OCI-LY3 (cell line): ENCODE results near the gene ECE2.

Source experiments
- H2AFZ ChIP-seq: fragments of 200-600, 300-600 bp; shearing (Covaris generic); 2 replicates; pipeline ENCODE4 v1.6.0; 2014; ENCODE audit warnings: antibody characterized with exemption, low read depth, low read length
- H3K27ac ChIP-seq: fragments of 200-600, 300-600 bp; sonication (generic); 2 replicates; pipeline ENCODE4 v1.5.1; 2014; ENCODE audit warnings: mild to moderate bottlenecking, low read length, moderate library complexity, mixed read lengths
- H3K27me3 ChIP-seq: fragments of 200-600, 300-600 bp; sonication (generic); 2 replicates; pipeline ENCODE4 v1.6.1; 2014; ENCODE audit warnings: low read depth, low read length, mixed read lengths
- H3K36me3 ChIP-seq: fragments of 200-600, 300-600 bp; sonication (generic); replicated peaks from 2 replicates; pipeline ENCODE3; 2014; ENCODE audit warnings: low read depth, low read length, mixed read lengths
- H3K4me1 ChIP-seq: fragments of 300-600, 200-600 bp; sonication (generic); 2 replicates; pipeline ENCODE4 v1.6.1; 2014; ENCODE audit warnings: low read length, mixed read lengths
- H3K4me2 ChIP-seq: fragments of 200-600, 300-600 bp; sonication (generic); 2 replicates; pipeline ENCODE4 v1.6.1; 2014; ENCODE audit warnings: low read length, mixed read lengths
- H3K4me3 ChIP-seq: fragments of 300-600, 200-600 bp; sonication (generic); 2 replicates; pipeline ENCODE4 v1.5.1; 2014; ENCODE audit warnings: antibody characterized with exemption, mild to moderate bottlenecking, low read length, moderate library complexity
- H3K79me2 ChIP-seq: fragments of 300-600, 200-600 bp; shearing (Covaris generic); 2 replicates; pipeline ENCODE4 v1.6.1; 2014; ENCODE audit warnings: mild to moderate bottlenecking, low read length, mixed read lengths
- H3K9ac ChIP-seq: fragments of 300-600, 200-600 bp; shearing (Covaris generic); 2 replicates; pipeline ENCODE4 v1.6.0; 2014; ENCODE audit warnings: mild to moderate bottlenecking, low read length, moderate library complexity
- H3K9me3 ChIP-seq: fragments of 200-600, 300-600 bp; shearing (Covaris generic); 2 replicates; pipeline ENCODE4 v1.6.1; 2014; ENCODE audit warnings: low read length, mixed read lengths; ENCODE audit not compliant: insufficient read depth
- H4K20me1 ChIP-seq: fragments of 200-600, 300-600 bp; sonication (generic); 2 replicates; pipeline ENCODE4 v1.6.1; 2016; ENCODE audit warnings: low read length, mixed read lengths; ENCODE audit not compliant: insufficient read depth
- EZH2phosphoT487 ChIP-seq: fragments of 200-600 bp; shearing (Covaris generic); IDR thresholded peaks from 2 replicates; pipeline ENCODE4 v1.6.1; 2018; ENCODE audit warnings: antibody characterized with exemption, mixed run types, low read depth
- TF ChIP-seq, protein P1 (sequence below): fragments of 200-600, 300-600 bp; sonication (generic); IDR thresholded peaks from 2 replicates; pipeline ENCODE4 v1.5.1; 2014; ENCODE audit warnings: antibody characterized with exemption, low read length, low read depth

Gene ECE2

DNA sequence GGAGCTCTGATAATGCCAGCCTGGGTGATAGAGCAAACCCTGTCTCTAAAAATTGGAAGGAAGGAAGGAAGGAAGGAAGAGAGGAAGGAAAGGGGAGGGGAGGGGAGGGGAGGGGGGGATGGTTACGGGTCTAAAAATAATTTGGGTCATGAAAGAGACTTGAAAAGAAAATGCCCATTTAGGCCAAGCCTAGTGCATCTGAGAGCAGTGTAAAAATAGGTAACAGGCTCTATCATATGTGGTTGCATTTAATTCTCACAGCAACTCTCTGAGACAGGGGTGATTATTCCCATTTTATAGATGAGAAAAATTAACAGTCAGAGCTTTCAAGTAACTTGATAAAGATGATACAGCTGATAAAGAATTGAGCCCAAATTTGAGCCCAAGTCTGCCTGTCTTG lies 3.6 kb upstream of the ECE2 start:
- H3K79me2 ChIP-seq = no peaks in the 10 kb centered on the region
- H3K9me3 ChIP-seq = no peaks in the 10 kb centered on the region
- no peak overlapping the region for H2AFZ ChIP-seq
- H3K27ac ChIP-seq = no peak overlapping the region
- no peaks in the 10 kb centered on the region for H4K20me1 ChIP-seq
- H3K4me2 ChIP-seq = no peak overlapping the region
- TF ChIP-seq, protein P1, sequence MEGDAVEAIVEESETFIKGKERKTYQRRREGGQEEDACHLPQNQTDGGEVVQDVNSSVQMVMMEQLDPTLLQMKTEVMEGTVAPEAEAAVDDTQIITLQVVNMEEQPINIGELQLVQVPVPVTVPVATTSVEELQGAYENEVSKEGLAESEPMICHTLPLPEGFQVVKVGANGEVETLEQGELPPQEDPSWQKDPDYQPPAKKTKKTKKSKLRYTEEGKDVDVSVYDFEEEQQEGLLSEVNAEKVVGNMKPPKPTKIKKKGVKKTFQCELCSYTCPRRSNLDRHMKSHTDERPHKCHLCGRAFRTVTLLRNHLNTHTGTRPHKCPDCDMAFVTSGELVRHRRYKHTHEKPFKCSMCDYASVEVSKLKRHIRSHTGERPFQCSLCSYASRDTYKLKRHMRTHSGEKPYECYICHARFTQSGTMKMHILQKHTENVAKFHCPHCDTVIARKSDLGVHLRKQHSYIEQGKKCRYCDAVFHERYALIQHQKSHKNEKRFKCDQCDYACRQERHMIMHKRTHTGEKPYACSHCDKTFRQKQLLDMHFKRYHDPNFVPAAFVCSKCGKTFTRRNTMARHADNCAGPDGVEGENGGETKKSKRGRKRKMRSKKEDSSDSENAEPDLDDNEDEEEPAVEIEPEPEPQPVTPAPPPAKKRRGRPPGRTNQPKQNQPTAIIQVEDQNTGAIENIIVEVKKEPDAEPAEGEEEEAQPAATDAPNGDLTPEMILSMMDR = no peak
- TF ChIP-seq EZH2phosphoT487 = no peak
- H3K4me1 ChIP-seq = no peaks in the 10 kb centered on the region
- no peak overlapping the region for H3K9ac ChIP-seq
- H3K27me3 ChIP-seq = 0 out of 2 replicates have a peak, but pooled peaks cover 3% of the 10 kb centered on the region
- no peak overlapping the region for H3K4me3 ChIP-seq
- no peaks in the 10 kb centered on the region for H3K36me3 ChIP-seq

DNA sequence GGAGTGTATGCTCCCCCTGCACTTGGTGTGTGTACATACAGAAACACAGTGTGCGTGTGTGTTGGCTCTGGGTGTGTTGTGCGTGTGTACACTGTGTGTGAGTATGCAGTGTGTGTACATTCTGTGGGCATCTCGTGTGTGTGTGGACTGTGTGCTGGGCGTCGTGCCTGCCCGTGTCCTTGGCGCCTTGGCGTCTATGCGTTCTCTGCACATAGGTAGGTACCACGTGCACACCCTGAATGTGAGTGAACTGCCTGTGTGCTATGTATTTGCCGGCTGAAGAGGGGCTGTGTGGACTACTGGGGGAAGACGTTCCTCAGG lies 481 bp upstream of the ECE2 start:
- no peak overlapping the region for H3K27ac ChIP-seq
- H3K9ac ChIP-seq = no peak overlapping the region
- H3K4me2 ChIP-seq = no peak overlapping the region
- no peaks in the 10 kb centered on the region for H3K9me3 ChIP-seq
- no peak overlapping the region for H3K4me3 ChIP-seq
- H2AFZ ChIP-seq = no peak overlapping the region
- no peaks in the 10 kb centered on the region for H3K79me2 ChIP-seq
- no peaks in the 10 kb centered on the region for H4K20me1 ChIP-seq
- no peaks in the 10 kb centered on the region; the same call in 1 of the 2 replicates for H3K4me1 ChIP-seq
- TF ChIP-seq, protein P1 = no peak
- TF ChIP-seq EZH2phosphoT487 = no peak
- no peaks in the 10 kb centered on the region for H3K36me3 ChIP-seq
- no peaks in the 10 kb centered on the region for H3K27me3 ChIP-seq

DNA sequence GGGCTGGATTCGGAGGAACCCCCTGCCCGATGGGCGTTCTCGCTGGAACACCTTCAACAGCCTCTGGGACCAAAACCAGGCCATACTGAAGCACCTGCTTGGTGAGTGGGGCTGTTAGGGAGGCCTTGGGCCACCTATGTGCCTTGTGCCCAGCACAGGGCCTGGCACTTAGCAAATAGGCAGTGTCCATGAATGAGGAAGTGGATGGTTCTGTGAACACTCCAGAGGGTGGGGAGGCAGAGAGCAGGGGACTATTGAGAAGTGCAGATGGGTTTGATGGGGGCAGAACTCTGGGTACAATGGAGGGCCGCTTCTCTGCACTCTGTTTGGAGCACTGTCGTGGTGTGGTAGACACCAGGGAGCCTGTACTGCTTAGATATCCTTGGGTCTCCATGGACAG lies 1.5 kb downstream of the ECE2 start:
- H3K27ac ChIP-seq = no peak overlapping the region
- no peaks in the 10 kb centered on the region for H3K36me3 ChIP-seq
- no peak overlapping the region for H3K4me3 ChIP-seq
- H4K20me1 ChIP-seq = no peaks in the 10 kb centered on the region
- H3K79me2 ChIP-seq = no peaks in the 10 kb centered on the region
- no peaks in the 10 kb centered on the region for H3K27me3 ChIP-seq
- no peaks in the 10 kb centered on the region for H3K9me3 ChIP-seq
- H3K9ac ChIP-seq = no peak overlapping the region
- H2AFZ ChIP-seq = no peak overlapping the region
- H3K4me1 ChIP-seq = no peaks in the 10 kb centered on the region; the same call in 1 of the 2 replicates
- no peak overlapping the region for H3K4me2 ChIP-seq
- TF ChIP-seq, protein P1 = no peak
- no peak for TF ChIP-seq EZH2phosphoT487

DNA sequence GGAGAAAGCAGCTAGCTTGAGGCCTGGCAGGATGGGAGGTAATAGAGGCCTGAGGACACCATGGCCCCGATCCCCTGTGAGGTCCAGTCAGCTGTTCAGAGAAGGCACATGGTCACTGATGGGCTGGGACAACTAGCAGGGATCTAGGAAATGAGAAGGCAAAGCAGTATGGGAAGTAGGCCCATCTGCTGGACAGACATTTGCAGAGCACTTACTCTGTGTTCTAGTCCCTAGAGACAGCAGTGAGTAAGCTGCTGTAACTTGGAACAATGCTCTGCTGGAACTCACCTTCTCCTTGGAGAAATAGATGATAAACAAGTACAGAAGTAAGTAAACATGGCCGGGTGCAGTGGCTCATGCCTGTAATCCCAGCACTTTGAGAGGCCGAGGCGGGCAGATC lies 7.1 kb downstream of the ECE2 start:
- Histone ChIP-seq H3K36me3 (no peaks in the 10 kb centered on the region), H3K27ac (no peak overlapping the region), H3K27me3 (0 out of 2 replicates have a peak, but pooled peaks cover 4% of the 10 kb centered on the region), H3K4me3 (no peak overlapping the region), H3K4me2 (no peak overlapping the region), H3K4me1 (peaks cover 5% of the 10 kb centered on the region), H3K9me3 (no peaks in the 10 kb centered on the region), H3K9ac (no peak overlapping the region), H2AFZ (no peak overlapping the region), H4K20me1 (no peaks in the 10 kb centered on the region), H3K79me2 (no peaks in the 10 kb centered on the region)
- TF ChIP-seq EZH2phosphoT487 = no peak
- TF ChIP-seq, protein P1 = no peak
